Measurements from ENCODE around the gene GOLGA8K.
"Not testable (repeated sequence)": the region's sequence is repeated elsewhere in the genome, so short reads cannot be mapped to it uniquely, and the experiment has no call there.

GOLGA8K gene

DNA sequence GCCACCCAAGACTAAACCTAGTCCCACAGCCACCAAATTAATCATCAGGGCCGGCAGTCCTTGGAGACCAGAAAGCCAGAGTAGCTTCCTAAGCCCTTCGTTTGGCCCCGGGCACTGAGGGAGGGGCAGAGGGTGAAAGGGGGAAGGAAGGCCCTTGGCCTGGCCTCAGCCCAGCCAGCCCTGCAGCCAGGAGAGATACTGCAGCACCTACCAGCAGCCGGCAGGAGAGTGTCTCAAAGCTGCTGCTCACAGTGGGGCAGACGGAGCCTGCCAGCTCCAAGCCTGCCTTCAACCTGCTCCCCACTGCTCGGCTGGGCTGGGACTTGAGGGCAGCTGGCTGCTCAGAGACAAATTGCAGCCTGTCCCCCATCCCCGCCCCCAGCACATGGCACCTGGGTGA is 50.3 kb downstream of the GOLGA8K start:
- not testable (repeated sequence) for DNase-seq

DNA sequence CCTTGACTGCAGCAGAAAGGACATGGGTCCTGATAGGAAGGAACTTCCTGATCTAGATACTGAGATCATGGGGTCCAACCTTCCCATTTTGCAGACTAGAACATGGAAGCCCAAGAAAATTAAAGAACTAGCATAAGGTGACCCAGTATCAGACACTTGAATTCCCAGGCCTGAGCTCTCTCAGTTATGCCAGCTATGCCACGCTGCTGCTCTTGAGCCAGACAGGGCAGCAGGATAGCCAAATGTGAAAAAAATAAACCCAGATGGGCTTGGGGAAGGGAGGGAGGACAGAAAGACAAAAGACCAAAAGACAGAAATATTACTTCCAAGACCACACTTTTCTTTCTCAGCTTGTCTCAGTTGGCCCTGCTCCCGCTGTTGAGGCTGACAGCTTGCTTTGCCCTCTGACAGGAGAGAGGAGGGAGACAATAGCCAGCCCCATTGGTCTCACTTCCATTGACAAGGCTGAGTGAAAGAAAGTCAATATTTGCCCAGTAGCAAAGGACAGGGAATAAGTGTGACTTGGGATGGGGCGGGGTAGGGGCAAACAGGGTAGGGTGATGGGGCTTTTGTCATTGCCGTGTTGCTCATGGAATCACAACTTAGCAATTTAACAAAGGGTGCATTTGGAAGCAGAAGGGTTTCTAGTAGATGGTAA is 52.4 kb downstream of the GOLGA8K start:
- DNase-seq = not testable (repeated sequence)

DNA sequence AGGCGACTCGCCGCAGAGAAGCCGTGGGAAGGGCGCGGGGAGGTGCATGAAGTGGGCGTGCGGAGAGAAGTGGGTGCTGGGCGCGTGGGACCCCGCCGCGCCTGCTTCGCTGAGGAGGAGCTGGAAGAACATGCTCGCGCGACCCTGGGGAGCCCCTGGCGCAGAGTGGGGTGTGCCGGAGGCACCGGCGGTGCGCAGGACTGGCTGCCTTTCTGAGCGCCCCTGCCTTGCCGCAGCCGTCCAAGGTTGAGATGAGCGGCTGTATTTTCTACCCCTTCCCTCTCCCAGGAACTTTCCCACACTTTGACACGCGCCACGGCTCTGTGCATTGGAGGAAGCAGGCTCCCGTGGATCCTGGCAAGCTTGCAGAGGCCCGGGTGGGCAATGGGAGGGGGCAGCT is 56.1 kb downstream of the GOLGA8K start:
- not testable (repeated sequence) for DNase-seq

DNA sequence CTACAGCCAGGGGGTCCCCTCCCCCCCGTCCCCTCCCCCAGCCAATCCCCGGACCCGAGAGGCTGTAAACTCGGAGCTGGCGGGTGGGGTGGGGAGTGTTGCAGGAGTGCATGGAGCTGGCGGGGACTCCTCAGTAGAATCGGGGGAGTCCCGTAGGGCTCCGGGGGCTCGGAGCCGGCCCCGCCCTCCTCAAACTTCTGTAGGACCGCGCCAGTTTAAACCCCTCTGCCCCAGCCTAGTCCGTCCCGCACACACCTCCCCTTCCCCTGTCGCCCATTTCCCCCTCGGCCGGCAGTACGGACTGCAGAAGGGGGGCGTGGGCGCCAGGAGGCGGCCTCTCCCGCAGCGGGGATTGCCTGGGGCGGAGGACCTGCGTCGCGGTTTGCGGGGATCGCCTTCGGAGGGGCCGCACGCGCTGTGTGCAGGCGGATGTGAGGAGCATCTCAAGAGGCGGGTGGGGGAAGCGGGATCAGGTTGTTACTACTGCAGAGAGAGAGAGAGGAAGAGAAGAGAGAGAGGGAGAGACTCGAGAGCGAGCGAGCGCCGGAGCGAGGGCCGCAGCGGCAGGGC is 57.0 kb downstream of the GOLGA8K start:
- DNase-seq = not testable (repeated sequence)

DNA sequence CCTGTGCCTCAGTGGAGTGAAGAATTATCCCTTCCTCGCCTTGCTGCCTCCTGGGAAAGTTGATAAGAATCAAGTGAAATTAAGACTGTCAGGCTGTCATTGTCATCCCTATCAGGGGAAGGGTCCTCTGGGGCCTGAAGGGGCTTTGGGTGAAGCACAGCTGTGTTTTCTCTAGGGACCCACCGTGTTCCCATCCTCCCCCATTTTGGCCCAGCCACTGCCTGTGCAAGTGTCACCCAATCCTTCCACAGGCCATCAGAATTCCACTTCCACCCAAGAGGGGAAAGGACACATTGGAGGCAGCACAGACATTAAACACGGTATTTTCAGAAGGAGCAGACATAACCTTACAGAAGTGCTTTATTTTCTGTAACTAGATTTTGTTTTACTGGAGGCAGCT is 59.2 kb downstream of the GOLGA8K start:
- not testable (repeated sequence) for DNase-seq
